PFSK-1 (cell line): Measurements from ENCODE around the gene ZNF674.

Experiments
- FOXP2 ChIP-seq: optimal IDR thresholded peaks from 2 replicates; pipeline ENCODE3; 2011; ENCODE audit warnings: borderline replicate concordance, control low read depth, inconsistent platforms; ENCODE audit not compliant: insufficient read depth; ENCODE audit errors: extremely low read length, extremely low read depth
- POLR2AphosphoS5 ChIP-seq: IDR thresholded peaks from 2 replicates; pipeline ENCODE4 v1.6.1; 2012; ENCODE audit warnings: low read depth, mild to moderate bottlenecking, control low read depth, low read length, moderate library complexity
- REST ChIP-seq, 2 experiments: IDR thresholded peaks; 2 replicates each; pipeline versions ENCODE4 v1.6.1 to v1.8.0; 2011 to 2012; ENCODE audit warnings: low read depth in 2 of 2, low read length in 2 of 2, control low read depth in 1 of 2, inconsistent platforms in 1 of 2, mild to moderate bottlenecking in 1 of 2, moderate library complexity in 1 of 2; ENCODE audit not compliant: insufficient read depth in 1 of 2
- SIN3A ChIP-seq: IDR thresholded peaks from 2 replicates; pipeline ENCODE4 v1.6.1; 2012; ENCODE audit warnings: mild to moderate bottlenecking, low read length, moderate library complexity, borderline replicate concordance; ENCODE audit not compliant: insufficient read depth
- TAF1 ChIP-seq: IDR thresholded peaks from 2 replicates; pipeline ENCODE4 v1.6.1; 2012; ENCODE audit warnings: low read length, control low read depth, borderline replicate concordance; ENCODE audit not compliant: insufficient read depth

- TF ChIP-seq POLR2AphosphoS5 (no peak), FOXP2 (no peak), TAF1 (no peak), REST (IDR thresholded peaks at IDR 0.05; ENCODE audit: insufficient read depth in 1 of 2, low read depth in 2 of 2, low read length in 2 of 2) (no peak), SIN3A (no peak)
These were observed 44.9 kb upstream of the ZNF674 start for GRCh38 chrX:46589977-46590723.
